Esophagus (tissue), 2 donors: ENCODE results near the gene RCOR1. TPM values are rescaled to one million over a fixed set of nuclear protein-coding genes. Genes with fewer than 3 reads are reported as not detected.

Experiments
- H3K27ac ChIP-seq, 2 donors: one replicate each; pipeline ENCODE4 v1.5.1; 2013; ENCODE audit warnings: low read depth in 2 of 2, mild to moderate bottlenecking in 2 of 2, inconsistent platforms in 1 of 2, low read length in 1 of 2, moderate library complexity in 1 of 2
- H3K27me3 ChIP-seq, 2 donors: one replicate each; pipeline ENCODE4 v1.6.1; 2013; ENCODE audit warnings: low read length in 2 of 2, control low read depth in 1 of 2, mild to moderate bottlenecking in 1 of 2; ENCODE audit not compliant: insufficient read depth in 2 of 2, control insufficient read depth in 1 of 2
- H3K36me3 ChIP-seq, 2 donors: one replicate each; pipeline ENCODE4 v1.6.1; 2013; ENCODE audit warnings: low read length in 1 of 2; ENCODE audit not compliant: control insufficient read depth in 2 of 2, insufficient read depth in 2 of 2
- H3K4me1 ChIP-seq, 2 donors: one replicate each; pipeline ENCODE4 v1.6.1; 2013; ENCODE audit warnings: low read length in 1 of 2; ENCODE audit not compliant: control insufficient read depth in 2 of 2, insufficient read depth in 2 of 2
- H3K4me3 ChIP-seq, 2 donors: one replicate each; pipeline ENCODE4 v1.5.1; 2013; ENCODE audit warnings: low read length in 2 of 2, mild to moderate bottlenecking in 2 of 2, low read depth in 1 of 2, moderate library complexity in 1 of 2
- H3K9me3 ChIP-seq, 2 donors: one replicate each; pipeline ENCODE4 v1.6.1; 2013; ENCODE audit warnings: mild to moderate bottlenecking in 2 of 2, low read depth in 1 of 2, low read length in 1 of 2, moderate library complexity in 1 of 2; ENCODE audit not compliant: control insufficient read depth in 2 of 2, insufficient read depth in 1 of 2
- WGBS, 2 donors: extraction: QIAGEN DNeasy Blood & Tissue Kit; methylation state at CpG; one replicate each; pipeline ENCODE4 v1.1.7; 2013; 5-methylcytosine and 5-hydroxymethylcytosine counted together
- polyA plus RNA-seq, 2 donors: library from polyadenylated mRNA; stranded (reverse); fragments of 200-250 nt; gene quantifications; one replicate each; pipeline ENCODE4 v1.2.3, GENCODE V29; 2013
- donor health status: healthy with polysubstance abuse.
- donor health status: Bipolar disorder and iron deficiency.

RCOR1 gene
- polyA plus RNA-seq, 2 donors: 11.8 to 19.3 TPM

GRCh38 chr14:102771144-102771543 lies 178.7 kb downstream of the RCOR1 start:
- Histone ChIP-seq H3K27me3 (no peaks in the 10 kb centered on the region), H3K9me3 (no peaks in the 10 kb centered on the region), H3K36me3 (no peaks in the 10 kb centered on the region), H3K4me1 (peaks cover 0 to 3% of the 10 kb centered on the region in 2 donors), H3K27ac (no peak overlapping the region), H3K4me3 (no peak overlapping the region)
- WGBS, 2 donors: 92 to 93% methylated on average over 9 of the region's 9 CpGs

- H3K9me3 ChIP-seq: no peaks in the 10 kb centered on the region
- 80% methylated on average over 20 to 22 of the region's 22 CpGs for WGBS, 2 donors
- no peaks in the 10 kb centered on the region for H3K27me3 ChIP-seq
- no peaks in the 10 kb centered on the region for H3K36me3 ChIP-seq
- H3K4me1 ChIP-seq: peaks cover 0 to 6% of the 10 kb centered on the region in 2 donors
- no peak overlapping the region for H3K27ac ChIP-seq
- H3K4me3 ChIP-seq: no peak overlapping the region
Measured at GRCh38 chr14:102772781-102773570, 180.5 kb downstream of the RCOR1 start.

- peak overlapping the region in 1 of 2 donors; percentile 25 for H3K27ac ChIP-seq
- WGBS, 2 donors: 25 to 26% methylated on average over 10 of the region's 10 CpGs
- H3K4me3 ChIP-seq: no peak overlapping the region
- peaks cover 0 to 6% of the 10 kb centered on the region in 2 donors for H3K4me1 ChIP-seq
- H3K36me3 ChIP-seq: no peaks in the 10 kb centered on the region
- no peaks in the 10 kb centered on the region for H3K27me3 ChIP-seq
- no peaks in the 10 kb centered on the region for H3K9me3 ChIP-seq
Measured at GRCh38 chr14:102774391-102775153, 182.1 kb downstream of the RCOR1 start.

- WGBS, 2 donors: 81 to 84% methylated on average over 22 of the region's 22 CpGs
- no peaks in the 10 kb centered on the region for H3K27me3 ChIP-seq
- no peaks in the 10 kb centered on the region for H3K9me3 ChIP-seq
- peak overlapping the region; percentile 78 to 79 for H3K27ac ChIP-seq
- H3K36me3 ChIP-seq: no peaks in the 10 kb centered on the region
- H3K4me1 ChIP-seq: peaks cover 1 to 6% of the 10 kb centered on the region in 2 donors
- peak overlapping the region in 1 of 2 donors; percentile 32 for H3K4me3 ChIP-seq
Measured at GRCh38 chr14:102775855-102776760, 183.7 kb downstream of the RCOR1 start.

- Histone ChIP-seq H3K27ac (peak within 1 kb of the TSS; percentile 78 to 85), H3K9me3 (no peaks in the 10 kb centered on the region), H3K4me3 (peak within 1 kb of the TSS; percentile 69 to 91), H3K4me1 (peaks cover 3 to 6% of the 10 kb centered on the region in 2 donors), H3K36me3 (no peaks in the 10 kb centered on the region), H3K27me3 (no peaks in the 10 kb centered on the region)
- 12 to 36% methylated on average over 52 to 163 of the region's 163 CpGs for WGBS, 2 donors
Measured at GRCh38 chr14:102776761-102777710, 184.6 kb downstream of the RCOR1 start, which contains the start of gene TRAF3. TSS of gene TRAF3 (plus strand) at chr14:102777449. CDS start at chr14:102870202, 92,753 bp downstream.

GRCh38 chr14:102777711-102778337 lies 185.4 kb downstream of the RCOR1 start:
- peaks cover 3 to 6% of the 10 kb centered on the region in 2 donors for H3K4me1 ChIP-seq
- H3K4me3 ChIP-seq: peak overlapping the region; percentile 69 to 91
- peak overlapping the region; percentile 78 to 85 for H3K27ac ChIP-seq
- no peaks in the 10 kb centered on the region for H3K9me3 ChIP-seq
- 0 to 1% methylated on average over 60 to 98 of the region's 98 CpGs for WGBS, 2 donors
- no peaks in the 10 kb centered on the region for H3K27me3 ChIP-seq
- no peaks in the 10 kb centered on the region for H3K36me3 ChIP-seq

GRCh38 chr14:102778338-102779083 lies 186.1 kb downstream of the RCOR1 start:
- Histone ChIP-seq H3K9me3 (no peaks in the 10 kb centered on the region), H3K36me3 (no peaks in the 10 kb centered on the region), H3K4me3 (peak overlapping the region; percentile 69 to 91), H3K27me3 (no peaks in the 10 kb centered on the region), H3K4me1 (peaks cover 3 to 6% of the 10 kb centered on the region in 2 donors), H3K27ac (peak overlapping the region; percentile 78 to 85)
- 5 to 7% methylated on average over 29 of the region's 29 CpGs for WGBS, 2 donors

- WGBS, 2 donors: 39 to 40% methylated on average over 4 of the region's 4 CpGs
- H3K27ac ChIP-seq: no peak overlapping the region
- no peaks in the 10 kb centered on the region for H3K27me3 ChIP-seq
- no peaks in the 10 kb centered on the region for H3K9me3 ChIP-seq
- H3K4me3 ChIP-seq: no peak overlapping the region
- no peaks in the 10 kb centered on the region for H3K36me3 ChIP-seq
- peaks cover 3 to 6% of the 10 kb centered on the region in 2 donors for H3K4me1 ChIP-seq
Measured at GRCh38 chr14:102779084-102779462, 186.6 kb downstream of the RCOR1 start.
